Measurements from ENCODE around the gene RARRES1. TPM values are rescaled to one million over a fixed set of nuclear protein-coding genes. Genes with fewer than 3 reads are reported as not detected.
"Not testable (repeated sequence)": the region's sequence is repeated elsewhere in the genome, so short reads cannot be mapped to it uniquely, and the experiment has no call there.

The RARRES1 gene
- polyA plus RNA-seq, 2 donors: 0.96 to 3.0 TPM

DNA sequence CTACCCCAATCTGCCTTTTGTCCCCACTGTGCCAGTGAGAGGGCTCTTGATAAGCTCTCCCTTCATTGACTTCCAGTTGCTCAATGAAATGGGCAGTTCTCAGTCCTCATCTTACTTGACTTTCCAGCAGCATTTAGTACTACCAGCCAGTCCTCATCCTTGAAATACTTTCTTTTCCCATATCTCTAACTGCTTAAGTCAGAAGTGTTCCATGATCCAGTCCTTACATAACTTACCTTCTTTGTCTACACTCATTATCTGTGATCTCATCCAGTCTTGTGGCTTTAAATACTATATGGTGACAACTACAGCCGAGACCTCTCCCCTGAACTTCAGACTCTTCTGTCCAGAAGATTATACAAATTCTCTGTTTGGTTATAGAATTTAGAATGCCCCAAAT lies 28.7 kb downstream of the RARRES1 start:
- Histone ChIP-seq H3K36me3 (ENCODE audit: control insufficient read depth in 2 of 2, insufficient read depth in 2 of 2, low read length in 1 of 2) (no peaks in the 10 kb centered on the region), H3K4me3 (ENCODE audit: low read depth in 1 of 2, low read length in 2 of 2) (no peak overlapping the region), H3K27ac (ENCODE audit: low read depth in 2 of 2, low read length in 1 of 2) (no peak overlapping the region), H3K27me3 (ENCODE audit: control insufficient read depth in 1 of 2, insufficient read depth in 2 of 2, low read length in 2 of 2) (no peaks in the 10 kb centered on the region), H3K4me1 (ENCODE audit: control insufficient read depth in 2 of 2, insufficient read depth in 2 of 2, low read length in 1 of 2) (no peaks in the 10 kb centered on the region), H3K9me3 (ENCODE audit: control insufficient read depth in 2 of 2, insufficient read depth in 1 of 2, low read depth in 1 of 2, low read length in 1 of 2) (no peaks in the 10 kb centered on the region)
- WGBS, 2 donors: 90 to 97% methylated on average over 1 of the region's 1 CpG

- no peaks in the 10 kb centered on the region for H3K27me3 ChIP-seq (ENCODE audit: control insufficient read depth in 1 of 2, insufficient read depth in 2 of 2, low read length in 2 of 2)
- no peak overlapping the region for H3K27ac ChIP-seq (ENCODE audit: low read depth in 2 of 2, low read length in 1 of 2)
- no peaks in the 10 kb centered on the region for H3K4me1 ChIP-seq (ENCODE audit: control insufficient read depth in 2 of 2, insufficient read depth in 2 of 2, low read length in 1 of 2)
- H3K36me3 ChIP-seq (ENCODE audit: control insufficient read depth in 2 of 2, insufficient read depth in 2 of 2, low read length in 1 of 2): no peaks in the 10 kb centered on the region
- 81% methylated on average over 4 of the region's 4 CpGs for WGBS, 2 donors
- H3K4me3 ChIP-seq (ENCODE audit: low read depth in 1 of 2, low read length in 2 of 2): no peak overlapping the region
- H3K9me3 ChIP-seq (ENCODE audit: control insufficient read depth in 2 of 2, insufficient read depth in 1 of 2, low read depth in 1 of 2, low read length in 1 of 2): no peaks in the 10 kb centered on the region
These were observed 29.3 kb downstream of the RARRES1 start for GRCh38 chr3:158702815-158703481.

DNA sequence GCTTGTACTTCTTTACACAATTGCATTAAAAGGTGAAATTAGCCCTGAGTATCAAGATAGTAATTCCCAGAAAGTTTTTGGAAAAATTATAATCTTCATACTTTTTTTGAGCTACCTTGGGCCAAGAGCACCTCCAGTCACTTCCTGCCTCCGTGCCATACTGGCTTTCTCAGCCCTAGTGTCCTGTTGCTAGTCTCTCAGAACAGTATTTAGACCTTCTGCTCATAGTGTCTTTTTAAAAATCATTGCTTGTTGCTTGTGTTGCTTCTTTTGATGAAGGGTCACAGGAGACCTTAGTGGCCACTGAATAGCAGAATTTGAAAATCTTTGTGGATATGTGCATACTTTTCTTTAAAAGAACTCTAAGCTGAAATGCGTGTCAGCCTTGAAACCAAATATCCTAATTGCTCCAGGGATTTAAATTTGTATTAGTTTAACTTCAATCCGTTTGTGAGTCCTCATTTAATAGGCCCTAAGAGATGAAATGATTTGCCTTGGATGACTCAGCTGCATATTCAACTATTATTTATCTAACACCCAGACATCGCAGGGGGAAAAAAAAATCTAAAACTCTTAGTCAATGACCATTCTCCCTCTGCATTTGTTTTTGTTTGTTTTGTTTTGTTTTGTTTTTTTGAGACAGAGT lies 30.7 kb downstream of the RARRES1 start:
- no peaks in the 10 kb centered on the region for H3K27me3 ChIP-seq (ENCODE audit: control insufficient read depth in 1 of 2, insufficient read depth in 2 of 2, low read length in 2 of 2)
- H3K4me3 ChIP-seq (ENCODE audit: low read depth in 1 of 2, low read length in 2 of 2): no peak overlapping the region
- no peak overlapping the region for H3K27ac ChIP-seq (ENCODE audit: low read depth in 2 of 2, low read length in 1 of 2)
- H3K36me3 ChIP-seq (ENCODE audit: control insufficient read depth in 2 of 2, insufficient read depth in 2 of 2, low read length in 1 of 2): no peaks in the 10 kb centered on the region
- no peaks in the 10 kb centered on the region for H3K9me3 ChIP-seq (ENCODE audit: control insufficient read depth in 2 of 2, insufficient read depth in 1 of 2, low read depth in 1 of 2, low read length in 1 of 2)
- H3K4me1 ChIP-seq (ENCODE audit: control insufficient read depth in 2 of 2, insufficient read depth in 2 of 2, low read length in 1 of 2): no peaks in the 10 kb centered on the region
- WGBS, 2 donors: 74 to 77% methylated on average over 4 of the region's 4 CpGs

DNA sequence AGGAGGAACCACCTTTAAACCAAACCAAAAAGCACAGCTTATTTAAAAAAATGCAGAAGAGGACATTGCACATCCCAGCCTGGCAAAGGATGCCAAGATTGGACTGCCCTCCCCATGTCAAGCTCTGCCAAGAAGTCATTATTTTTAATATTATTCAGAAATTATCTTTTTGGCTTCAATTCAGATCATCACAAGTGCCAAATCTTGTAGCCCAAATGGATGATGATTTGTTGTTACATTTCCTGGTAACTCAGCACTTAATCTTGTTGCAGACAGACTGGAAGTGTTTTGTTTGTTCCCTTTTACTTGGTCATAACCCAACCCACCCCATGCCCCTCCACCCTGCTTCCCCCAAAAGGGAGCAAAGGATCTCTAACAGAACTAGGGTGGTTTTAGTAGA lies 31.7 kb downstream of the RARRES1 start:
- Histone ChIP-seq H3K27ac (ENCODE audit: low read depth in 2 of 2, low read length in 1 of 2) (no peak overlapping the region), H3K4me1 (ENCODE audit: control insufficient read depth in 2 of 2, insufficient read depth in 2 of 2, low read length in 1 of 2) (no peaks in the 10 kb centered on the region), H3K27me3 (ENCODE audit: control insufficient read depth in 1 of 2, insufficient read depth in 2 of 2, low read length in 2 of 2) (no peaks in the 10 kb centered on the region), H3K4me3 (ENCODE audit: low read depth in 1 of 2, low read length in 2 of 2) (no peak overlapping the region), H3K9me3 (ENCODE audit: control insufficient read depth in 2 of 2, insufficient read depth in 1 of 2, low read depth in 1 of 2, low read length in 1 of 2) (no peaks in the 10 kb centered on the region), H3K36me3 (ENCODE audit: control insufficient read depth in 2 of 2, insufficient read depth in 2 of 2, low read length in 1 of 2) (no peaks in the 10 kb centered on the region)

GRCh38 chr3:158696618-158697017 lies 35.6 kb downstream of the RARRES1 start:
- Histone ChIP-seq H3K4me3 (ENCODE audit: low read depth in 1 of 2, low read length in 2 of 2) (no peak overlapping the region), H3K27me3 (ENCODE audit: control insufficient read depth in 1 of 2, insufficient read depth in 2 of 2, low read length in 2 of 2) (no peaks in the 10 kb centered on the region), H3K27ac (ENCODE audit: low read depth in 2 of 2, low read length in 1 of 2) (no peak overlapping the region), H3K36me3 (ENCODE audit: control insufficient read depth in 2 of 2, insufficient read depth in 2 of 2, low read length in 1 of 2) (no peaks in the 10 kb centered on the region), H3K4me1 (ENCODE audit: control insufficient read depth in 2 of 2, insufficient read depth in 2 of 2, low read length in 1 of 2) (no peaks in the 10 kb centered on the region), H3K9me3 (ENCODE audit: control insufficient read depth in 2 of 2, insufficient read depth in 1 of 2, low read depth in 1 of 2, low read length in 1 of 2) (no peaks in the 10 kb centered on the region)
- WGBS, 2 donors: 44 to 48% methylated on average over 2 of the region's 2 CpGs

- not testable (repeated sequence) for H3K9me3 ChIP-seq (ENCODE audit: control insufficient read depth in 2 of 2, insufficient read depth in 1 of 2, low read depth in 1 of 2, low read length in 1 of 2); H3K4me1 ChIP-seq (ENCODE audit: control insufficient read depth in 2 of 2, insufficient read depth in 2 of 2, low read length in 1 of 2); H3K4me3 ChIP-seq (ENCODE audit: low read depth in 1 of 2, low read length in 2 of 2); H3K27ac ChIP-seq (ENCODE audit: low read depth in 2 of 2, low read length in 1 of 2); H3K36me3 ChIP-seq (ENCODE audit: control insufficient read depth in 2 of 2, insufficient read depth in 2 of 2, low read length in 1 of 2); H3K27me3 ChIP-seq (ENCODE audit: control insufficient read depth in 1 of 2, insufficient read depth in 2 of 2, low read length in 2 of 2)
- 93 to 97% methylated on average over 3 of the region's 3 CpGs for whole genome bisulfite sequencing, 2 donors
These were observed 38.3 kb downstream of the RARRES1 start for GRCh38 chr3:158693866-158694456.

- no peaks in the 10 kb centered on the region for H3K4me1 ChIP-seq (ENCODE audit: control insufficient read depth in 2 of 2, insufficient read depth in 2 of 2, low read length in 1 of 2)
- no peak overlapping the region for H3K27ac ChIP-seq (ENCODE audit: low read depth in 2 of 2, low read length in 1 of 2)
- H3K36me3 ChIP-seq (ENCODE audit: control insufficient read depth in 2 of 2, insufficient read depth in 2 of 2, low read length in 1 of 2): peaks cover 0 to 3% of the 10 kb centered on the region in 2 donors
- no peaks in the 10 kb centered on the region for H3K27me3 ChIP-seq (ENCODE audit: control insufficient read depth in 1 of 2, insufficient read depth in 2 of 2, low read length in 2 of 2)
- H3K4me3 ChIP-seq (ENCODE audit: low read depth in 1 of 2, low read length in 2 of 2): no peak overlapping the region
- WGBS, 2 donors: 86 to 93% methylated on average over 2 of the region's 2 CpGs
- no peaks in the 10 kb centered on the region for H3K9me3 ChIP-seq (ENCODE audit: control insufficient read depth in 2 of 2, insufficient read depth in 1 of 2, low read depth in 1 of 2, low read length in 1 of 2)
These were observed 47.1 kb downstream of the RARRES1 start for GRCh38 chr3:158685159-158685558.

DNA sequence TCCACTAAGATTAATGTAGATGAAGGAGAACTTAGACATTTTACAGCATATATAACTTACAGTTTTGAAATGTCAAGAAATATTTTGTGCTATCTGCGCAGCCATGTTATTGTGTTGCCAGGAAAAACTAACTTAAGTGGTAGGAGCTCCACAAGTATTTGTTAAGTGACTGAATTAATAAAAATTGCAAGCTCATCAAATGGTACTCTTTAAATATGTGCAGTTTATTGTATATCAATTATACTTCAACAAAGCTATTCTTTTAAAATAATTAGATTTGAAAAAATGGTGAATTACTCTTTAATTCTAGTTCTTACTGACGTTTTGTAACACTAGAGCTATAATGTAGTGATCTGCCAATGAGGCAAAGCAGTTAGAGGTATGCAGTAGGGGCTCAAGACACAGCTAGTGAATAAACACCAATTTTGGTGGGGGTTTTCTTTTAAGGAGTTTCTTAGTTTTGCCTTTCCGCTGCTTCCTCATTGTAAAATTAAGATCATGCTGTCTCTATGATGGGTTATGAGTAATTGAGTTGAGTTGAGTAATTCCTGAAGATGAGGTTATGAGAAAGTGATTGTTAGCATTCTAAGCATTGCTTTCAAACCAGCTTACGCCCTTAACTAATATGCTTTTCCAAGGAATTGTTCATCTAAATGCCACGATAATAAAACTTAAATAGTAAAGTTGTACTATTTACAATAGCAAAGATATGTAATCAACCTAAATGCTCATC lies 48.9 kb downstream of the RARRES1 start:
- 89 to 90% methylated on average over 5 of the region's 5 CpGs for WGBS, 2 donors
- H3K4me3 ChIP-seq (ENCODE audit: low read depth in 1 of 2, low read length in 2 of 2): no peak overlapping the region
- no peaks in the 10 kb centered on the region for H3K27me3 ChIP-seq (ENCODE audit: control insufficient read depth in 1 of 2, insufficient read depth in 2 of 2, low read length in 2 of 2)
- no peak overlapping the region for H3K27ac ChIP-seq (ENCODE audit: low read depth in 2 of 2, low read length in 1 of 2)
- no peaks in the 10 kb centered on the region for H3K4me1 ChIP-seq (ENCODE audit: control insufficient read depth in 2 of 2, insufficient read depth in 2 of 2, low read length in 1 of 2)
- H3K9me3 ChIP-seq (ENCODE audit: control insufficient read depth in 2 of 2, insufficient read depth in 1 of 2, low read depth in 1 of 2, low read length in 1 of 2): no peaks in the 10 kb centered on the region
- peaks cover 0 to 3% of the 10 kb centered on the region in 2 donors for H3K36me3 ChIP-seq (ENCODE audit: control insufficient read depth in 2 of 2, insufficient read depth in 2 of 2, low read length in 1 of 2)

GRCh38 chr3:158680861-158681260 lies 51.4 kb downstream of the RARRES1 start:
- no peaks in the 10 kb centered on the region for H3K27me3 ChIP-seq (ENCODE audit: control insufficient read depth in 1 of 2, insufficient read depth in 2 of 2, low read length in 2 of 2)
- peaks cover 3% of the 10 kb centered on the region in 2 donors for H3K36me3 ChIP-seq (ENCODE audit: control insufficient read depth in 2 of 2, insufficient read depth in 2 of 2, low read length in 1 of 2)
- no peak overlapping the region for H3K4me3 ChIP-seq (ENCODE audit: low read depth in 1 of 2, low read length in 2 of 2)
- no peaks in the 10 kb centered on the region for H3K9me3 ChIP-seq (ENCODE audit: control insufficient read depth in 2 of 2, insufficient read depth in 1 of 2, low read depth in 1 of 2, low read length in 1 of 2)
- H3K27ac ChIP-seq (ENCODE audit: low read depth in 2 of 2, low read length in 1 of 2): no peak overlapping the region
- WGBS, 2 donors: 75 to 79% methylated on average over 2 of the region's 2 CpGs
- no peaks in the 10 kb centered on the region for H3K4me1 ChIP-seq (ENCODE audit: control insufficient read depth in 2 of 2, insufficient read depth in 2 of 2, low read length in 1 of 2)
